ENCODE results near the gene UNC80.
A peak's percentile ranks its signal among the peaks of the same experiment; 100 is the strongest.

The UNC80 gene

GRCh38 chr2:209817844-209818271, 46.2 kb downstream of the UNC80 start:
- Histone ChIP-seq H2BK15ac (replicated peaks; ENCODE audit: low read depth) (no peak overlapping the region), H4K8ac (ENCODE audit: low read depth, low read length) (no peak overlapping the region), H3K4me3 (ENCODE audit: low read length) (no peak overlapping the region), H2BK5ac (ENCODE audit: low read length) (no peak overlapping the region), H3K36me3 (ENCODE audit: control insufficient read depth, insufficient read depth, low read length) (no peaks in the 10 kb centered on the region), H3K4me2 (ENCODE audit: low read length) (no peak overlapping the region), H3K79me1 (ENCODE audit: low read length) (no peaks in the 10 kb centered on the region), H2BK120ac (ENCODE audit: low read depth, low read length) (no peak overlapping the region), H2AK5ac (ENCODE audit: low read length) (no peak overlapping the region), H3K27ac (ENCODE audit: low read depth, low read length) (no peak overlapping the region), H3K79me2 (ENCODE audit: control insufficient read depth, insufficient read depth, low read length) (no peaks in the 10 kb centered on the region), H3K18ac (ENCODE audit: low read length) (no peak overlapping the region), H3K23ac (ENCODE audit: low read length) (no peak overlapping the region), H3K56ac (ENCODE audit: low read length) (no peak overlapping the region), H3K27me3 (ENCODE audit: insufficient read depth, low read length, poor library complexity) (no peaks in the 10 kb centered on the region), H3K9ac (ENCODE audit: low read length) (no peak overlapping the region), H3K4me1 (ENCODE audit: control insufficient read depth, low read depth, low read length) (no peaks in the 10 kb centered on the region), H4K5ac (ENCODE audit: low read length) (no peak overlapping the region), H3K4ac (ENCODE audit: low read depth, low read length) (no peak overlapping the region)
- WGBS (ENCODE audit: extremely low coverage, insufficient coverage, low lambda C conversion rate), result no CpG with 5 or more reads among the region's 8 CpGs
- DNase-seq, result peak; percentile 69

GRCh38 chr2:209818939-209819338, 47.3 kb downstream of the UNC80 start:
- H2BK15ac ChIP-seq (replicated peaks; ENCODE audit: low read depth), result no peak overlapping the region
- no peaks in the 10 kb centered on the region for H3K27me3 ChIP-seq (ENCODE audit: insufficient read depth, low read length, poor library complexity)
- no peak overlapping the region for H4K8ac ChIP-seq (ENCODE audit: low read depth, low read length)
- no peak overlapping the region for H3K23ac ChIP-seq (ENCODE audit: low read length)
- no CpG with 5 or more reads among the region's 7 CpGs for WGBS (ENCODE audit: extremely low coverage, insufficient coverage, low lambda C conversion rate)
- no peak overlapping the region for H3K18ac ChIP-seq (ENCODE audit: low read length)
- no peaks in the 10 kb centered on the region for H3K4me1 ChIP-seq (ENCODE audit: control insufficient read depth, low read depth, low read length)
- no peak overlapping the region for H2BK120ac ChIP-seq (ENCODE audit: low read depth, low read length)
- H3K27ac ChIP-seq (ENCODE audit: low read depth, low read length), result no peak overlapping the region
- H3K9ac ChIP-seq (ENCODE audit: low read length), result no peak overlapping the region
- no peak overlapping the region for H3K4me2 ChIP-seq (ENCODE audit: low read length)
- H2BK5ac ChIP-seq (ENCODE audit: low read length), result no peak overlapping the region
- no peaks in the 10 kb centered on the region for H3K79me1 ChIP-seq (ENCODE audit: low read length)
- no peaks in the 10 kb centered on the region for H3K79me2 ChIP-seq (ENCODE audit: control insufficient read depth, insufficient read depth, low read length)
- H3K56ac ChIP-seq (ENCODE audit: low read length), result no peak overlapping the region
- DNase-seq, result no peak
- H3K4me3 ChIP-seq (ENCODE audit: low read length), result no peak overlapping the region
- no peaks in the 10 kb centered on the region for H3K36me3 ChIP-seq (ENCODE audit: control insufficient read depth, insufficient read depth, low read length)
- H2AK5ac ChIP-seq (ENCODE audit: low read length), result no peak overlapping the region
- no peak overlapping the region for H3K4ac ChIP-seq (ENCODE audit: low read depth, low read length)
- no peak overlapping the region for H4K5ac ChIP-seq (ENCODE audit: low read length)

GRCh38 chr2:209821806-209822205, 50.2 kb downstream of the UNC80 start:
- Histone ChIP-seq H3K23ac (ENCODE audit: low read length) (no peak overlapping the region), H3K27me3 (ENCODE audit: insufficient read depth, low read length, poor library complexity) (no peaks in the 10 kb centered on the region), H3K4me3 (ENCODE audit: low read length) (no peak overlapping the region), H3K4ac (ENCODE audit: low read depth, low read length) (no peak overlapping the region), H4K8ac (ENCODE audit: low read depth, low read length) (no peak overlapping the region), H2BK5ac (ENCODE audit: low read length) (no peak overlapping the region), H3K56ac (ENCODE audit: low read length) (no peak overlapping the region), H3K9ac (ENCODE audit: low read length) (no peak overlapping the region), H3K27ac (ENCODE audit: low read depth, low read length) (no peak overlapping the region), H2AK5ac (ENCODE audit: low read length) (no peak overlapping the region), H3K36me3 (ENCODE audit: control insufficient read depth, insufficient read depth, low read length) (no peaks in the 10 kb centered on the region), H3K4me1 (ENCODE audit: control insufficient read depth, low read depth, low read length) (no peaks in the 10 kb centered on the region), H3K79me1 (ENCODE audit: low read length) (no peaks in the 10 kb centered on the region), H4K5ac (ENCODE audit: low read length) (no peak overlapping the region), H2BK15ac (replicated peaks; ENCODE audit: low read depth) (no peak overlapping the region), H2BK120ac (ENCODE audit: low read depth, low read length) (no peak overlapping the region), H3K4me2 (ENCODE audit: low read length) (no peak overlapping the region), H3K79me2 (ENCODE audit: control insufficient read depth, insufficient read depth, low read length) (no peaks in the 10 kb centered on the region), H3K18ac (ENCODE audit: low read length) (no peak overlapping the region)
- no peak for DNase-seq
- no CpG with 5 or more reads among the region's 4 CpGs for WGBS (ENCODE audit: extremely low coverage, insufficient coverage, low lambda C conversion rate)

GRCh38 chr2:209823484-209823883, 51.9 kb downstream of the UNC80 start:
- Histone ChIP-seq H2AK5ac (ENCODE audit: low read length) (no peak overlapping the region), H3K27ac (ENCODE audit: low read depth, low read length) (no peak overlapping the region), H3K4me3 (ENCODE audit: low read length) (no peak overlapping the region), H2BK15ac (replicated peaks; ENCODE audit: low read depth) (no peak overlapping the region), H3K36me3 (ENCODE audit: control insufficient read depth, insufficient read depth, low read length) (no peaks in the 10 kb centered on the region), H4K5ac (ENCODE audit: low read length) (no peak overlapping the region), H3K9ac (ENCODE audit: low read length) (no peak overlapping the region), H3K4ac (ENCODE audit: low read depth, low read length) (no peak overlapping the region), H3K79me2 (ENCODE audit: control insufficient read depth, insufficient read depth, low read length) (no peaks in the 10 kb centered on the region), H4K8ac (ENCODE audit: low read depth, low read length) (no peak overlapping the region), H3K79me1 (ENCODE audit: low read length) (no peaks in the 10 kb centered on the region), H3K4me2 (ENCODE audit: low read length) (no peak overlapping the region), H3K56ac (ENCODE audit: low read length) (no peak overlapping the region), H2BK120ac (ENCODE audit: low read depth, low read length) (no peak overlapping the region), H3K23ac (ENCODE audit: low read length) (no peak overlapping the region), H3K4me1 (ENCODE audit: control insufficient read depth, low read depth, low read length) (no peaks in the 10 kb centered on the region), H2BK5ac (ENCODE audit: low read length) (no peak overlapping the region), H3K27me3 (ENCODE audit: insufficient read depth, low read length, poor library complexity) (no peaks in the 10 kb centered on the region), H3K18ac (ENCODE audit: low read length) (no peak overlapping the region)
- no peak for DNase-seq
- no CpG with 5 or more reads among the region's 3 CpGs for WGBS (ENCODE audit: extremely low coverage, insufficient coverage, low lambda C conversion rate)

GRCh38 chr2:209824391-209824790, 52.8 kb downstream of the UNC80 start:
- no peaks in the 10 kb centered on the region for H3K27me3 ChIP-seq (ENCODE audit: insufficient read depth, low read length, poor library complexity)
- H2BK5ac ChIP-seq (ENCODE audit: low read length), result no peak overlapping the region
- no peak overlapping the region for H4K5ac ChIP-seq (ENCODE audit: low read length)
- H3K4me1 ChIP-seq (ENCODE audit: control insufficient read depth, low read depth, low read length), result no peaks in the 10 kb centered on the region
- no peak overlapping the region for H3K18ac ChIP-seq (ENCODE audit: low read length)
- H3K56ac ChIP-seq (ENCODE audit: low read length), result no peak overlapping the region
- no peak overlapping the region for H3K9ac ChIP-seq (ENCODE audit: low read length)
- H3K23ac ChIP-seq (ENCODE audit: low read length), result no peak overlapping the region
- no peaks in the 10 kb centered on the region for H3K36me3 ChIP-seq (ENCODE audit: control insufficient read depth, insufficient read depth, low read length)
- H3K79me1 ChIP-seq (ENCODE audit: low read length), result no peaks in the 10 kb centered on the region
- no peaks in the 10 kb centered on the region for H3K79me2 ChIP-seq (ENCODE audit: control insufficient read depth, insufficient read depth, low read length)
- H2BK15ac ChIP-seq (replicated peaks; ENCODE audit: low read depth), result no peak overlapping the region
- WGBS (ENCODE audit: extremely low coverage, insufficient coverage, low lambda C conversion rate), result no CpG with 5 or more reads among the region's 1 CpG
- DNase-seq, result no peak
- no peak overlapping the region for H3K4me2 ChIP-seq (ENCODE audit: low read length)
- H2AK5ac ChIP-seq (ENCODE audit: low read length), result no peak overlapping the region
- H3K4me3 ChIP-seq (ENCODE audit: low read length), result no peak overlapping the region
- H3K27ac ChIP-seq (ENCODE audit: low read depth, low read length), result no peak overlapping the region
- no peak overlapping the region for H3K4ac ChIP-seq (ENCODE audit: low read depth, low read length)
- H4K8ac ChIP-seq (ENCODE audit: low read depth, low read length), result no peak overlapping the region
- H2BK120ac ChIP-seq (ENCODE audit: low read depth, low read length), result no peak overlapping the region

- Histone ChIP-seq H3K9ac (ENCODE audit: low read length) (no peak overlapping the region), H3K36me3 (ENCODE audit: control insufficient read depth, insufficient read depth, low read length) (no peaks in the 10 kb centered on the region), H2BK5ac (ENCODE audit: low read length) (no peak overlapping the region), H3K79me2 (ENCODE audit: control insufficient read depth, insufficient read depth, low read length) (no peaks in the 10 kb centered on the region), H3K79me1 (ENCODE audit: low read length) (no peaks in the 10 kb centered on the region), H2AK5ac (ENCODE audit: low read length) (no peak overlapping the region), H2BK120ac (ENCODE audit: low read depth, low read length) (no peak overlapping the region), H4K5ac (ENCODE audit: low read length) (no peak overlapping the region), H3K56ac (ENCODE audit: low read length) (peak overlapping the region; percentile 34), H3K23ac (ENCODE audit: low read length) (no peak overlapping the region), H3K4me3 (ENCODE audit: low read length) (no peak overlapping the region), H3K4ac (ENCODE audit: low read depth, low read length) (no peak overlapping the region), H3K4me1 (ENCODE audit: control insufficient read depth, low read depth, low read length) (peaks cover 3% of the 10 kb centered on the region), H4K8ac (ENCODE audit: low read depth, low read length) (no peak overlapping the region), H3K27ac (ENCODE audit: low read depth, low read length) (no peak overlapping the region), H3K4me2 (ENCODE audit: low read length) (no peak overlapping the region), H3K27me3 (ENCODE audit: insufficient read depth, low read length, poor library complexity) (no peaks in the 10 kb centered on the region), H3K18ac (ENCODE audit: low read length) (no peak overlapping the region), H2BK15ac (replicated peaks; ENCODE audit: low read depth) (no peak overlapping the region)
- no CpG with 5 or more reads among the region's 4 CpGs for WGBS (ENCODE audit: extremely low coverage, insufficient coverage, low lambda C conversion rate)
- DNase-seq, result no peak
These were observed 59.3 kb downstream of the UNC80 start for GRCh38 chr2:209830722-209831465.
